Fibroblast of mammary gland (primary cell): ENCODE measurements around the gene IER5.
A peak's percentile ranks its signal among the peaks of the same experiment; 100 is the strongest.

Experiments used
- DNase-seq: peaks from one replicate; pipeline ENCODE4 v3.0.0-alpha.2; 2010; ENCODE audit warnings: low read depth
- H3K4me3 ChIP-seq: 2 replicates; pipeline ENCODE4 v1.5.1; 2011; ENCODE audit warnings: low read depth, mild to moderate bottlenecking, low read length, moderate library complexity; ENCODE audit not compliant: control insufficient read depth
- CTCF ChIP-seq: conservative IDR thresholded peaks from 2 replicates; pipeline ENCODE4 v1.5.1; 2011; ENCODE audit warnings: low read depth, low read length, inconsistent platforms; ENCODE audit not compliant: control insufficient read depth, insufficient read depth

The IER5 gene

GRCh38 chr1:181124291-181124751 lies 35.8 kb downstream of the IER5 start:
- no peak overlapping the region for H3K4me3 ChIP-seq
- DNase-seq, result peak; percentile 22
- TF ChIP-seq CTCF, result no peak

- TF ChIP-seq CTCF, result no peak
- DNase-seq, result no peak
- no peak overlapping the region for H3K4me3 ChIP-seq
These were observed 37.8 kb downstream of the IER5 start for GRCh38 chr1:181126289-181126688.

- peak; percentile 23 for DNase-seq
- TF ChIP-seq CTCF, result no peak
- H3K4me3 ChIP-seq, result no peak overlapping the region
These were observed 38.5 kb downstream of the IER5 start for GRCh38 chr1:181126871-181127587.

GRCh38 chr1:181127898-181128453 lies 39.5 kb downstream of the IER5 start:
- no peak overlapping the region for H3K4me3 ChIP-seq
- no peak for TF ChIP-seq CTCF
- peak; percentile 17 for DNase-seq

- no peak for DNase-seq
- TF ChIP-seq CTCF, result no peak
- no peak overlapping the region for H3K4me3 ChIP-seq
These were observed 40.3 kb downstream of the IER5 start for GRCh38 chr1:181128592-181129497.

GRCh38 chr1:181129771-181130606 lies 41.5 kb downstream of the IER5 start:
- no peak for DNase-seq
- TF ChIP-seq CTCF, result no peak
- H3K4me3 ChIP-seq, result no peak overlapping the region
